DOHH2 (cell line): ENCODE measurements around the gene PRKD2.
A peak's percentile ranks its signal among the peaks of the same experiment; 100 is the strongest.

Experiments used
- H3F3A ChIP-seq: fragments of 200-600 bp; sonication (generic), shearing (Covaris generic); 2 replicates; pipeline ENCODE4 v1.6.0; 2016; ENCODE audit warnings: antibody characterized with exemption, mild to moderate bottlenecking; ENCODE audit not compliant: control insufficient read depth, insufficient read depth
- H3K27ac ChIP-seq: fragments of 200-600 bp; sonication (generic); 2 replicates; pipeline ENCODE4 v1.5.1; 2014; ENCODE audit warnings: low read depth, mild to moderate bottlenecking, low read length, moderate library complexity
- H3K27me3 ChIP-seq: fragments of 200-600 bp; sonication (generic); 2 replicates; pipeline ENCODE4 v1.6.1; 2014; ENCODE audit warnings: mild to moderate bottlenecking, low read length, mixed read lengths; ENCODE audit not compliant: control insufficient read depth
- H3K36me3 ChIP-seq: fragments of 200-600 bp; sonication (generic); 2 replicates; pipeline ENCODE4 v1.6.1; 2014; ENCODE audit warnings: mild to moderate bottlenecking, low read length, moderate library complexity, mixed read lengths; ENCODE audit not compliant: control insufficient read depth
- H3K4me1 ChIP-seq: fragments of 200-600 bp; sonication (generic); 2 replicates; pipeline ENCODE4 v1.6.1; 2014; ENCODE audit warnings: mild to moderate bottlenecking, low read length, mixed read lengths; ENCODE audit not compliant: control insufficient read depth
- H3K4me2 ChIP-seq: fragments of 200-600 bp; sonication (generic); 2 replicates; pipeline ENCODE4 v1.6.0; 2014; ENCODE audit warnings: mild to moderate bottlenecking, low read length, moderate library complexity
- H3K4me3 ChIP-seq: fragments of 200-600 bp; sonication (generic); 2 replicates; pipeline ENCODE4 v1.5.1; 2014; ENCODE audit warnings: mild to moderate bottlenecking, low read length, mixed read lengths
- H3K79me2 ChIP-seq: fragments of 200-600 bp; sonication (generic); 2 replicates; pipeline ENCODE4 v1.6.1; 2014; ENCODE audit warnings: mild to moderate bottlenecking, low read length, mixed read lengths; ENCODE audit not compliant: control insufficient read depth
- H3K9me2 ChIP-seq: fragments of 200-600 bp; sonication (generic); replicated peaks from 2 replicates; pipeline ENCODE4 v1.6.1; 2014; ENCODE audit warnings: mild to moderate bottlenecking, low read length, mixed read lengths; ENCODE audit not compliant: control insufficient read depth
- H3K9me3 ChIP-seq: fragments of 200-600 bp; sonication (generic); 2 replicates; pipeline ENCODE4 v1.6.1; 2014; ENCODE audit warnings: antibody characterized with exemption, low read length, mixed read lengths; ENCODE audit not compliant: control insufficient read depth, insufficient read depth
- H4K20me1 ChIP-seq: fragments of 200-600 bp; sonication (generic); 2 replicates; pipeline ENCODE4 v1.6.0; 2014; ENCODE audit warnings: low read depth, mild to moderate bottlenecking, antibody characterized with exemption, low read length, moderate library complexity; ENCODE audit not compliant: control insufficient read depth, insufficient read depth
- EZH2phosphoT487 ChIP-seq: fragments of 200-600 bp; sonication (generic); IDR thresholded peaks from 2 replicates; pipeline ENCODE4 v1.6.1; 2017; ENCODE audit warnings: borderline replicate concordance, mild to moderate bottlenecking, antibody characterized with exemption, low read length, moderate library complexity, mixed read lengths
- TF ChIP-seq, protein P1 (sequence below): fragments of 200-600 bp; sonication (generic); IDR thresholded peaks from one replicate; pipeline ENCODE4 v1.5.1; 2014; ENCODE audit warnings: antibody characterized with exemption, mild to moderate bottlenecking, low read depth, low read length; ENCODE audit not compliant: poor library complexity, severe bottlenecking

The PRKD2 gene

DNA sequence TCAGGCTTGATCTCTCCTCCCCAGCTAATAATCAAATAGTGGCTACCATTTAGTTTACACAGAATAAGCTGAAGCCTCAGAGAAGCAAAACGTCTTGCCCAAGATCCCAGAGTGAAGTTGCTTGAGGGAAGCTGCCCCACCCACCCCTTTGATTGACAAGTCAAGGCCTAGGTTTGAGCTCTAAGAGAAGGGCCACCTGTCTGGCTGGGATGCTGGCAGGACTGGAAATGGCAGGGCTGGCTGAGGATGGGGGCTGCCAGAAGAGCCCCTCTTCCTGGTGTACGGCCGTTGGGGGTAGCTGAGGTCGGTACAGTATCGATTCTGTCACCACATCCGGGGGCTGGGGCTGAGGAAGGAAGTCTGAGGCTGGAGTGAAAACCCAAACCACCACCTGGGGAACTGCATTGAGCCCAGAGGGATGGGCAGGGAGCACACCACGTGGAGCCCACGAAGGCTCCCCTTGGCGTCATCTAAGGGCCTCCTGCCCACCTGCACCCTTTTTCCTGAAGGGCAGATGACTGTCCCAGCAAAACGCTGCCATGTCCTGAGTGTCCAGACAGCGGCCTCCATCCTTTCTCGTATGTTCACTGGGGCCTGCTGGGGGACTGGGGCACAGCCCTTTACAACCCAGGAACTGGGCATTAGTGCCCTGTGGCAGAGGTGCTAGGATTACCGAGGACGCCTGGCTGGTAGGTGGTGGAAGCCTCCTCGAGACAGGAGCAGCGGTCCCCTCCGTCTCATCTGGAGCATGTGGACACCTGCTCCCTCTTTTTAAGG lies 1.4 kb upstream of the PRKD2 start:
- Histone ChIP-seq H3K27ac (peak overlapping the region; percentile 93), H3K4me2 (peak overlapping the region; percentile 100), H3K4me3 (peak overlapping the region; percentile 88), H3F3A (peaks cover 32% of the 10 kb centered on the region), H3K36me3 (peaks cover 83% of the 10 kb centered on the region), H3K79me2 (peaks cover 36% of the 10 kb centered on the region), H3K9me2 (no peaks in the 10 kb centered on the region), H3K4me1 (peaks cover 80% of the 10 kb centered on the region), H3K9me3 (no peaks in the 10 kb centered on the region), H3K27me3 (no peaks in the 10 kb centered on the region), H4K20me1 (no peaks in the 10 kb centered on the region)
- TF ChIP-seq, protein P1, sequence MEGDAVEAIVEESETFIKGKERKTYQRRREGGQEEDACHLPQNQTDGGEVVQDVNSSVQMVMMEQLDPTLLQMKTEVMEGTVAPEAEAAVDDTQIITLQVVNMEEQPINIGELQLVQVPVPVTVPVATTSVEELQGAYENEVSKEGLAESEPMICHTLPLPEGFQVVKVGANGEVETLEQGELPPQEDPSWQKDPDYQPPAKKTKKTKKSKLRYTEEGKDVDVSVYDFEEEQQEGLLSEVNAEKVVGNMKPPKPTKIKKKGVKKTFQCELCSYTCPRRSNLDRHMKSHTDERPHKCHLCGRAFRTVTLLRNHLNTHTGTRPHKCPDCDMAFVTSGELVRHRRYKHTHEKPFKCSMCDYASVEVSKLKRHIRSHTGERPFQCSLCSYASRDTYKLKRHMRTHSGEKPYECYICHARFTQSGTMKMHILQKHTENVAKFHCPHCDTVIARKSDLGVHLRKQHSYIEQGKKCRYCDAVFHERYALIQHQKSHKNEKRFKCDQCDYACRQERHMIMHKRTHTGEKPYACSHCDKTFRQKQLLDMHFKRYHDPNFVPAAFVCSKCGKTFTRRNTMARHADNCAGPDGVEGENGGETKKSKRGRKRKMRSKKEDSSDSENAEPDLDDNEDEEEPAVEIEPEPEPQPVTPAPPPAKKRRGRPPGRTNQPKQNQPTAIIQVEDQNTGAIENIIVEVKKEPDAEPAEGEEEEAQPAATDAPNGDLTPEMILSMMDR = no peak
- TF ChIP-seq EZH2phosphoT487 = no peak

DNA sequence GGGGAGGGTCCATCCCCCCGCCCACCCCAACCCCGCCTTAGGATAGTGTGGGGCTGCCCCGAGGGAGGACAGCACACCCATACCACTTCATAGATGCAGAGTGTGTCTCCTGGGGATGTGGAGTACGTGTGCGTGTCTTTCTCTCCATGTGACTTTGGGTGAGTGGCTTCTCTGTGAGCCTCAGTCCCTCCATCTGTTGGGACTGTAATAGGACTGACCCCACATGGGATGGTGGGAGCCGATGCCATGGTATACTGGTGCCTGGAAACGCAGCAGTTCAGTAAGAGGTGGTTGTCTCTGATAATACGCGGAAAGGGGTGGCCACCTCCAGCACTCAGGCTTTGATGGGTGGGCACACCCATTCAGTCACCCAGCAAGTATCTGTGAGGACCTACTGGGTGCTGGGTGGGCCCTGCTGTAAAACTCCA lies 816 bp upstream of the PRKD2 start:
- H3K36me3 ChIP-seq = peaks cover 78% of the 10 kb centered on the region
- H3F3A ChIP-seq = peaks cover 35% of the 10 kb centered on the region
- H3K27me3 ChIP-seq = no peaks in the 10 kb centered on the region
- peak overlapping the region; percentile 93 for H3K27ac ChIP-seq
- H3K9me3 ChIP-seq = no peaks in the 10 kb centered on the region
- H3K9me2 ChIP-seq = no peaks in the 10 kb centered on the region
- H4K20me1 ChIP-seq = no peaks in the 10 kb centered on the region
- peaks cover 76% of the 10 kb centered on the region for H3K4me1 ChIP-seq
- H3K4me2 ChIP-seq = peak overlapping the region; percentile 100
- peak overlapping the region; percentile 88 for H3K4me3 ChIP-seq
- TF ChIP-seq, protein P1 = no peak
- TF ChIP-seq EZH2phosphoT487 = no peak
- peaks cover 42% of the 10 kb centered on the region for H3K79me2 ChIP-seq

DNA sequence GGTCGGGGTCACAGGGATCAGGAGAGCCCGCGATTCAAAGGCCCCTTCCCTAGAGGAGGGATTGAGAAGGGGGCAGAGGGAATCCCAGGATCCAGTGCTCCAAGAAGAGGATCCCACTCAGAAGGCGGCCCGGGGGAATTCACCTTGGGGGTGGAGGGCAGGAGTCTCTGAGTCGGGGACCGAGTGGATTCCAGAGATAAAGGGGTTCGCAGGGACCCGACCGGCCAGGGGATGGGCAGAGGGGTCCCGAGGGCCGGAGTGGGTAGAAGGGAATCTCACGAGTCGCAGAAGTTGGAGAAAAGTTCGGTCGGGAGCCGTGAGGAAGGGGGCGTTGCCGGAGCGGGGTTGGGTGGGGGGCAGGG lies 261 bp downstream of the PRKD2 start:
- H3K36me3 ChIP-seq = peaks cover 71% of the 10 kb centered on the region
- peaks cover 47% of the 10 kb centered on the region for H3K79me2 ChIP-seq
- no peaks in the 10 kb centered on the region for H3K27me3 ChIP-seq
- H3K4me2 ChIP-seq = peak overlapping the region; percentile 100
- TF ChIP-seq, protein P1 = no peak
- TF ChIP-seq EZH2phosphoT487 = no peak
- no peaks in the 10 kb centered on the region for H3K9me3 ChIP-seq
- peaks cover 66% of the 10 kb centered on the region for H3K4me1 ChIP-seq
- peaks cover 35% of the 10 kb centered on the region for H3F3A ChIP-seq
- H3K9me2 ChIP-seq = no peaks in the 10 kb centered on the region
- peak overlapping the region; percentile 93 for H3K27ac ChIP-seq
- H3K4me3 ChIP-seq = peak overlapping the region; percentile 88
- H4K20me1 ChIP-seq = no peaks in the 10 kb centered on the region
